GM11168 (cell line): ENCODE measurements around the gene HLA-DPA1.

Experiments
- in situ Hi-C: fragments of 300-500 bp; cut with MboI; formaldehyde crosslinking; loops from one replicate; pipeline ENCODE4 v1.12.0; 2022; ENCODE audit warnings: low sequenced_read_pairs; ENCODE audit not compliant: unreplicated experiment

Gene HLA-DPA1

GRCh38 chr6:33091957-33092356 lies 18.5 kb upstream of the HLA-DPA1 start:
- in situ Hi-C loops, result no loop called here

DNA sequence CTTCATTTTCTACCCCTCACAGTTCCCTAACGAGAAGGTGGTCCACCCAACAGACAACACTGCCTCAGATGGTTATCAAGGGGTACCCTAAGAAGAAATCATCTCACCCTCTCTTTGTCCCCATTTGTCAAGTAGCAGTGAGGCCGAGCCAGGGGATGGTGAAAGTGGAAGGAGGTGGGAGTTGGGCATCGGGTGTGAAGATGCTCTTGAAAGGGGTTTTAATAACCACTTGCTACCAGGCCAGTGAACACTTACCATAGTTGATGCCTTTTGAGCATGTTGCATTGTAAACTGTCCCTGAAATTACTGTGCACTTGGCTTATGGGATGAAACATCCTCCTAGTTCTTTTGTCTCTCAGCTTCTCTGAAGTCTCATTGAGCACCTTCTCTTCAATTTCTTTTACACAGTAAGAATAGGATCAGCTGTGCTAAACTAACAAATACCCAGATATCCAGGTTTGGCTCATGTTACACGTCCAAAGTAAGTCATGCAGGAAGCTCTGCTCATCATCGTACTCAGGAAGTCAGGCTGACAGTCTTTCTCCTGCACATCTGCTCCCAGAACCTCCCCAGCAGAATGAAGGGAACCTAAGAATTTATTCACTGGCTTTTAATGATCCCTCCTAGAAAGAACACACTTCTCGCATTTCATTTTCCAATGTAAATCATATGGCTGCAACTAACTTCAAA lies 15.6 kb upstream of the HLA-DPA1 start:
- in situ Hi-C loops, result loop anchor here (5.0 kb wide), 1 partner anchor 72 kb away; no protein-coding TSS in a partner anchor

DNA sequence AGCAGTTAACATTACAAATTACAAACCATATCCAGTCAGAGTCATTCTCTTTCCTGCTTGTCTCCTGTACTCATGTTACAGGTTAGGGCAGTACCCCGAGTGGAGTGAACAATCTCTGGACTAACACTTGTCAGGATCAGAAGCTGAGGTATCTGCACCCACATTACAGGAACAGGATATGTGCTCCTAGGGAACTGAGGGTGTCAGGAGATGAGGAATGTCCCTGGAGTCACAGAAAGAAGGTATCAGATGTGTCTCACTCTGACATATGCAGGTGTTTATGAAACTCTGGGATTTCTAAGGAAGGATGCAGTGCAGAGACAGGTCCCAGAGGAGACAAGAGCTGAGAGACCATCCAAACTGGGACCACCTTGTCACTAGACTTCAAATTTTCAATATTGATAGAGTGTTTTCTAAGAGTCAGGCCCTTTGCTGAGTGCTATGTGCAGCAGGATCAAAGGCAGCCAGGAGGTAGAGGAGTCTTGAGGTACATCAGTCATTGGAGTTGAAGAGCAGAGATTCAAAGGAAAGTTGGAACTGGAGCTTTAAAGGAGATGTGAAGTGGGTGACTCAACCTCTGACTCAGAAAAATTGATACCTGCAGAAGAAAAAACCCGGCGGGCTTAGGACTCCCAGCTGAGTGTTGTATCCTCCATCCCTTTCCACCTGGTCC lies 14.9 kb upstream of the HLA-DPA1 start:
- in situ Hi-C loops, result loop anchor here (5.0 kb wide), 1 partner anchor 71 kb away; no protein-coding TSS in a partner anchor

- in situ Hi-C loops, result loop anchor here (5.0 kb wide), 1 partner anchor 68 kb away; no protein-coding TSS in a partner anchor
Measured at GRCh38 chr6:33085627-33086026, 12.2 kb upstream of the HLA-DPA1 start.

DNA sequence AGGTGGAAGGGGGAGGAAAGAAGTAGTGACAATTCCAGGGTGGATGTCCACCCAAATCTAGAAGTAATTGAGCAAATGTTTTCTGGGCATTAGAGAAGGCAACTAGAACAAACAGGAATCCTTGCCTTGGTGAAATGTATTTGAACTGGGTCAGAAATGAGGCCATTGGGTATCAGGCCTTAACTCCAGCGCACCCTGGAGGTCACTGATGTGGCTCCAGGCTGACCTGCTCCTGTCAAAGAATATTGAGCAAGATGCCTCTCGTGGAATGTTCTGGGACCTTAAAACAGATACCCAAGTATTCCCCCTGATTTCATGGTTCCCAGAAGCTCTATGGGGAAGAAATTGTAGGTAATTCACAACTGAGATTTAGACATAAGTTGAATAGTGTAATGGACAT lies 9.3 kb upstream of the HLA-DPA1 start:
- in situ Hi-C loops, result no loop called here

GRCh38 chr6:33081098-33081824 lies 7.8 kb upstream of the HLA-DPA1 start:
- in situ Hi-C loops, result no loop called here

DNA sequence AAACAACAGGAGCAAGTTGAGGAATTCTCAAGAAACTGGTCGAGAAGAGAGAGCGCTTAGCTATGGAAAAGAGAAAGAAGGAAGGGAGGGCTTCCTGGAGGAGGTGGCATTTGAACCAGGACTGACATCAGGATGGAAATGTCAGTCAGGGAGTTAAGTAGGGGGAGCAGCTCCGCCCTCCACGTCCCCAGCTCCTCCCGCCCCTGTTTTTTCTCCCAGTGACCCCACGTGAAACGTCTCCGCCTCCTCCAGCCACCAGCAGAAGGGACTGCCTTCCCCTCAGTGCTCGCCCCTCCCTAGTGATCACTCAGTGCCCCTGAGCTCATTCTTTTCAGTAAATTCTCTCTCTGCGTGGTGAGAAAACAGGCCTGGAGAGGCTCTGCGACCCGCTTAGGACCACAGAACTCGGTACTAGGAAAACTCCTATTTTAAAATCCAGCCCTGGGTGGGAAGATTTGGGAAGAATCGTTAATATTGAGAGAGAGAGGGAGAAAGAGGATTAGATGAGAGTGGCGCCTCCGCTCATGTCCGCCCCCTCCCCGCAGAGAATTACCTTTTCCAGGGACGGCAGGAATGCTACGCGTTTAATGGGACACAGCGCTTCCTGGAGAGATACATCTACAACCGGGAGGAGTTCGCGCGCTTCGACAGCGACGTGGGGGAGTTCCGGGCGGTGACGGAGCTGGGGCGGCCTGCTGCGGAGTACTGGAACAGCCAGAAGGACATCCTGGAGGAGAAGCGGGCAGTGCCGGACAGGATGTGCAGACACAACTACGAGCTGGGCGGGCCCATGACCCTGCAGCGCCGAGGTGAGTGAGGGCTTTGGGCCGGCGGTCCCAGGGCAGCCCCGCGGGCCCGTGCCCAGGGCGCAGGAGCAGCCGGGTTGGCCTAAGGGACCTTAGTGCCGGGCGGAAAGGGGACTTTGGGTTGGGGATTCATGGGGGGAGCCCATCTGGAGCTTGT lies 7.0 kb upstream of the HLA-DPA1 start:
- in situ Hi-C loops, result no loop called here

DNA sequence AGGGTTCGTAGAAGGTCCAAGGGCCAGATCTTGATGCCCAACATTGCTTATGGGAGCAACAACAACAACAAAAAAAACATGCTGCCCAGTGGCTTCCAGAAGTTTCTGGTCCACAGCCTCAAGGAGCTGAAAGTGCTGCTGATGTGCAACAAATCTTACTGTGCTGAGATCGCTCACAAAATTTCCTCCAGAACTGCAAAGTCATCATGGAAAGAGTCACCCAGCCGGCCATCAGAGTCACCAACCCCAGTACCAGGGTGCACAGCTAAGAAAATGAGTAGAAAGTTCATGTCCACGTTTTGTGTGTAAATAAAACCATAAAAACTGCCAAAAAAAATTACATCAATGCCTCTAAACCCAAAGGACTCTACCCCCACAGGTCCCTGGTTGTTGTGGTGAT lies 6.1 kb upstream of the HLA-DPA1 start:
- in situ Hi-C loops, result no loop called here

DNA sequence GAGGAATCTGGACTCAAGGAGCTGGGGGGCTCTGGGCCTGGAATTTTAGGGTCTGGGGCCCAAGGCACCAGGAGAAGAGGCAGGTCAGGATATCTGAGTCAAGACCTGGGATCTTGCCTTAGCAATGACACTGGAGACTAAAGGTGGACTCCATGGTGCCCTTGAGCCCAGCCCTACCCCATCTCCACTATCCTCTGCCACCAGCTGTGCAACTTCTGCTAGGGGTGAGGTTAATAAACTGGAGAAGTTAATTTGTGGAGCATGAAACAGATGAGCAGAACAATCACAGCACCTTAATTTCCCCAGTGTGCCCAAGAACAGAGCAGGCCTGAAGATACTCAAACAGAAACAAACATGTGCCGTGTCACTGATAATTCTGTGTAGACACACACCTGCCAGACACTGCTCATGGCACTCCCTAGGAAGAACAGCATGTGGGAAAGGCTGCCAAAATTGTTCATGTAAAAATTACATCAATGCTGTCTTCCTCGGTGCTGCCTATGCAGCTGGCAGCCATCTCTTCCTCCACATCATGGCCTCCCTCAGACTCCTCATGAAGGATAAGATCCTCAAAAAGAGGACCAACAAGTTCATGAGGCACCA lies 5.6 kb upstream of the HLA-DPA1 start:
- in situ Hi-C loops, result no loop called here

DNA sequence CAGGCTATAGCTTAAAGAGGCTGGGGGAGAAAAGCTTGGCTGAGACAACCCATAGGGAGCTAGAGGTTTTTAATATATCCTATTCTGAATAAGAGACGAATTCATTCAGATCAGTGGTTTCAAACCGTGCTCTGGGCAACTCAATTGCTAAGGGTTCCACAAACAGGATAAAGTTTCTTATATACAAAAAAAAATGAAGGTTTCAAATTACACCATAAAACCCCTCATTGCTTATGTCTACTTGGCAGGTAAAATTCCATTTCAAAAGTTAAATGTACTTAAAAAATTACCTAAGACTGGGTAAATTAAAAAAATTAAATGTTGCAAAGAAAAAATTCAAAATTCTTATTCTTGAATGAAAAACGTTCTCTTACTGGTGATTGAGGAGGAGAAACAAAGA lies 5.0 kb upstream of the HLA-DPA1 start:
- in situ Hi-C loops, result no loop called here

DNA sequence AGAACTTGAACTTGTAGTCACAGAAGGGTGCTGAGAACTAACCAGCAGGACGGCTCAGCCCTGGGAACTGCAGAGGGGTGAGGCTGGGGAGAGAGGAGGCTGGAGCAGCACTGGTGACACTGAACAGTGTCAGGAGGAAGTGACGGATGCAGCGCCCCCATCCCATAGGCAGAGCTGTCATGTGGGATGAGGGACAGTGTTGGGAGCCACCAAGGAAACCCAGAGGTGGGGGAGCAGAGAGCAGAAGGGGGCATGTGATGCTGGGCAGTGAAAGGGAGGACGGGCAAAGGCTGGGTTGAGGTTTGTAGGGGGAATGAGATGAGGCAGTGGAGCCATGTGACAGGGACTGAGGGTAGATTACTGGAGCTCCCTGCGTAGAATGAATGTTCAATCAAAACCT lies 4.5 kb upstream of the HLA-DPA1 start:
- in situ Hi-C loops, result no loop called here

GRCh38 chr6:33076406-33076934 lies 3.0 kb upstream of the HLA-DPA1 start:
- in situ Hi-C loops, result no loop called here

- in situ Hi-C loops, result no loop called here
Measured at GRCh38 chr6:33075568-33076405, 2.3 kb upstream of the HLA-DPA1 start, which contains the start of gene HLA-DPB1. Gene HLA-DPB1 (plus strand): TSS chr6:33075990. CDS start chr6:33076042, 52 bp downstream.

DNA sequence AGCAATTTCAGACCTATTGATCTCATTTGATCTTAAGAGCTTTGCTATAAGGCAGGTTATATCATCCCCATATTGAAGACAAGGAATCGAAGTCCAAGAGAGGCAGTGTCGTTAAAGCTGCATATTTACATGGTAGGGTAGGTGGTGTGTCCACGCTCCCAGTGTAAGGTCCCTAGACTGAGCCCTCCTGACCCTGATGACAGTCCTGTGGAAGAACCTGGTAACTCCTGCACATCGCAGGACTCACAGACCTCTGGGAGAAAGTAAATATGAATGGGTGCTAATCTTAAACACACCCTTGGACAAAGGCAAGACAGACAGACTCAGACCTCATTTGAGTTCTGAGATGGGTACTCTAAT lies 1.7 kb upstream of the HLA-DPA1 start:
- in situ Hi-C loops, result no loop called here

- in situ Hi-C loops, result no loop called here
Measured at GRCh38 chr6:33072508-33073100, 845 bp downstream of the HLA-DPA1 start.

DNA sequence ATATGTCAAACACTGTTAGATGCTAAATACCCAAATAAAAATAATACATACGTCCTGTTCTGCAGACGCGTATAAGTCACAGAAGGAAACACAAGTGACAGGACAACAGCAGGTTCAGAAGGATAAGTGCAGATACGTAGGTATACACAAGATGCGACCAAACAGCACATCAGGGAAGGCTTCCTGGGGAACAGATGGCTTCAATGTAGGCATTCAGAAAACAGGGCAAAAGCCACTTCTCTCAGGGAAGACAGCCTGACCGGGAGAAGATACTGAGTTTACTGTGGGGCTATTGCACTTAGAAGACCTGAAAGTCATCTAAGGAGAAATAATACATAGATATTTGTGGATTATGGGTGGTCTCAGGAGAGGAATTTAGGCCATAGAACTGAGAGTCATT lies 1.9 kb downstream of the HLA-DPA1 start:
- in situ Hi-C loops, result no loop called here

- in situ Hi-C loops, result no loop called here
Measured at GRCh38 chr6:33070909-33071308, 2.5 kb downstream of the HLA-DPA1 start.
